Stimulated activated CD8-positive, alpha-beta memory T cell treated with anti-CD3 and anti-CD28 coated beads, Interleukin-7, amount 100 ng/mL, for 4 hours (primary cell): Measurements from ENCODE around the gene PIK3R3.
"Not testable (repeated sequence)": the region's sequence is repeated elsewhere in the genome, so short reads cannot be mapped to it uniquely, and the experiment has no call there.

Source experiments
- DNase-seq, 2 donors: peaks; one replicate each; pipeline ENCODE4 v3.0.0-alpha.2; 2020; ENCODE audit warnings: low read depth in 2 of 2

PIK3R3 gene

DNA sequence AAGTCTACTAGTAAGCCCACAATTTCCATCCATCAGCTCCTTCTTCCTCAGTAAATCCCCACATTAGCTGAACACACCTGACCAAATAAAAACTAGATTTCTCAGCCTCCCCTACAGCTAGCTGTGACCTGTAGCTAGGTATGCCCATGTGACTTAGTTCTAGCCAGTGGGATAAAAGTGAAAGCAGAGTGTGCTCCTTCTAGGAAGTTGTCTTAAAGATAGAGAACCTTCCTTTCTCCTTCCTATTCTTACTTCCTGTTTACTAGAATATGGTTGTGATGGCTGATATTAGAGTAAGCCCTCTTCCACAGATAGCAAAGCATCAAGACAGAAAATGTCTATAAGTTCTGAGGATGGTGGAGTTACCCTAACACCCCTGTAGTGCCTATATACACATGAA, 67.0 kb downstream of the PIK3R3 start:
- DNase-seq, result no peak

DNA sequence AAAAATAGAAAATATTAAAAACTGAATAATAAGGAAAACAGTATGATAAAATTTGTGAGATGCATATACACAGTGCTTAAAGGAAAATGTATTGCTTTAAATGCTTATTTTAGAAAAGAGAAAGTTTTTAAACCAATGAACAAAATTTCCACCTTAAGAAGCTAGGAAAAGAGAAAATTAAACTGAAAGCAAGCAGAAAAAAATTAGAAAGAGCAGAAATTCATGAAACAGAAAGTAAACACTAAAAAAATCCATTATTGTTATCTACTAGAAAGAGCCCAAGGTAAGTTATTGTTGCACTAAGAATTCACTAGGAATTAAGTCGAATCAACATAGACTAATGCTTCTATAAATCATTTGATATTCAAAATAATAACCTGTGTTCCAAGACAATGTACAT, 67.7 kb downstream of the PIK3R3 start:
- no peak for DNase-seq

DNA sequence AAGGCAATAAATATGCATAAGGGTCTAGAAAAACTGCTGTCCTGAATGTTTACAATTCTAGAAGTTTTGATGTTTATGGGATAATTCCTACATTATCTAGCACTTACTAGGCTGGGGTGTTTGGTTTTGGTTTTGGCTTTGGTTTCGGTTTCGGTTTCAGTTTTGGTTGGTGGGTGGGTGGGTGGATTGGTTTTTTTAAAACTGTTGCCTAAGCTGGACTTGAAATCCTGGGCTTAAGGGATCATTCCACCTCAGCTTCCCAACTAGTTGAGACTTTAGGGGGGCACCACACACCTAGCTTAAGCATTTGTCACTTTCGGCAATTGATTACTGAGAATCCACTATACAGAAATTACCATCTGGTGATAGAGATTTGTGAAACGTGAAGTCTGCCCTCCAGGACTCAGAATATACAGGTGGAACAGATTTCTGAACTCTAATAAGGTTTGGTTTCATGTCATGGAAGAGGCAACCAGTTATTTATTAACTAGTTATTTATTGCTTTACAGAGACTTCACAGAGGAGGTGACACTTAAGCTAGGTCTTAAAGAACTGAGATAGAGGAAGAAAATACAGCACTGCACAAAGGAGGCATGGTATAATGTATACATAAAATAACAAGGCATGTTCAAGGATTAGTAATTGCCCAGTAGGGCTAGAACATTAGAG, 69.6 kb downstream of the PIK3R3 start:
- peak in 1 of 2 donors; percentile 44 for DNase-seq

GRCh38 chr1:46061146-46061545, 71.3 kb downstream of the PIK3R3 start:
- no peak for DNase-seq

DNA sequence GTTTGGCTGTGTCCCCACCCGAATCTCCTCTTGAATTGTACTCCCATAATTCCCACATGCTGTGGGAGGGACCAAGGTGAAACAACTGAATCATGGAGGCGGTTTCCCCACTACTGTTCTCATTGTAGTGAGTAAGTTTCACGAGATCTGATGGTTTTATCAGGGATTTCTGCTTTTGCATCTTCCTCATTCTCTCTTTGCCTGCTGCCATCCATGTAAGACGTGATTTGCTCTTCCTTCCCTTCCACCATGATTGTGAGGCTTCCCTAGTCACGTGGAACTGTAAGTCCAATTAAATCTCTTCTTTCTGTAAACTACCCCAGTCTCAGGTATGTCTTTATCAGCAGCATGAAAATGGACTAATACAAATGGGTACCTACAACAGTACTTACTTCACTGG, 73.5 kb downstream of the PIK3R3 start:
- DNase-seq, result no peak

DNA sequence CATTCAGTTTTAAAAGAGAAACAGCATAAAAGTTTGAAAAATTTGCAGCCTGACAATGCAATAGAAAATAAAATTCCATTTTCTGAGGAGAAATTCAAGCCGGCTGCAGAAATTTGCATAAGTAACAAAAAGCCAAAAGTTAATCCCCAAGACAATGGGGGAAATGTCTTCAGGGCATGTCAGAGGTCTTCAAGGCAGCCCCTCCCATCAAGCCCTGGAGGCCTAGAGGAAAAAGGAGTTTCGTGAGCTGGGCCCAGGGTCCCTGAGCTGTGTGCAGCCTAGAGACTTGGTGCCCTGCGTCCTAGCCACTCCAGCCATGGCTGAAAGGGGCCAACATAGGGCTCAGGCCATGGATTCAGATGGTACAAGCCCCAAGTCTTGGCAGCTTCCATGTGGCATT, 74.6 kb downstream of the PIK3R3 start:
- no peak for DNase-seq

DNA sequence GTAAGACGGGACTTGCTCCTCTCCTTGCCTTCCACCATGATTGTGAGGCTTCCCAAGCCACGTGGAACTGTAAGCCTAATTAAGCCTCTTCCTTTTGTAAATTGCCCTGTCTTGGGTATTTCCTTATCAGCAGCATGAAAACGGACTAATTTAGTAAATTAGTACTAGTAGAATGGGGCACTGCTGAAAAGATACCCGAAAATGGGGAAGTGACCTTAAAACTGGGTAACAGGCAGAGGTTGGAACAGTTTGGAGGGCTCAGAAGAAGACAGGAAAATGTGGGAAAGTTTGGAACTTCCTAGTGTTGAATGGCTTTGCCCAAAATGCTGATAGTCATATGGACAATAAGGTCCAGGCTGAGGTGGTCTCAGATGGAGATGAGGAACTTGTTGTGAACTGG, 75.2 kb downstream of the PIK3R3 start:
- DNase-seq, result not testable (repeated sequence)

- DNase-seq, result no peak
These were observed 76.1 kb downstream of the PIK3R3 start for GRCh38 chr1:46056325-46056724.

GRCh38 chr1:46053734-46054133, 78.7 kb downstream of the PIK3R3 start:
- DNase-seq, result no peak

- DNase-seq, result no peak
These were observed 88.3 kb downstream of the PIK3R3 start for GRCh38 chr1:46044116-46044515.

GRCh38 chr1:46043458-46044017, 88.9 kb downstream of the PIK3R3 start:
- no peak for DNase-seq

DNA sequence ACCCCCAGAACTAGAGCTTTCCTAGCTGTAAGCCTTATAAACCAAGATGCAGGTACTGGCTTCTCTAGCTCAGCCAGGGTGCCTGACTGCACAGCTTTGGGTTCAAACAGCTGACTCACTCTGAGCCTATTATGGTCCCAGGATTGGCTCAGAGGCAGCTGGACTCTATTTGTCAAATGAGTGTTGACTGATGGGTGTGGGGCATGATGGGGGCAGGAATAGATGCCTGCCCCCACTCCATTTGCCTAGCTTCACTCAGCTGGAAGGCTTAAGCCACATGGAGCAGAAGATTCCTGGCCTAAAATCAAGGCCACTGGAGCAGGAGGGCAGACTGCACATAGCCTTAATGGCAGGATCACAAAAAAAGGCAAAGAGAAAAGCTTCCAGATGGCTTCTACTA, 90.5 kb downstream of the PIK3R3 start:
- DNase-seq, result no peak

- no peak for DNase-seq
These were observed 90.9 kb downstream of the PIK3R3 start for GRCh38 chr1:46041551-46041950.

GRCh38 chr1:46039571-46040052, 92.8 kb downstream of the PIK3R3 start:
- DNase-seq, result no peak

GRCh38 chr1:46036894-46037839, 95.3 kb downstream of the PIK3R3 start:
- peak; percentile 65 to 67 for DNase-seq

- DNase-seq, result no peak
These were observed 97.6 kb downstream of the PIK3R3 start for GRCh38 chr1:46034601-46035516.

DNA sequence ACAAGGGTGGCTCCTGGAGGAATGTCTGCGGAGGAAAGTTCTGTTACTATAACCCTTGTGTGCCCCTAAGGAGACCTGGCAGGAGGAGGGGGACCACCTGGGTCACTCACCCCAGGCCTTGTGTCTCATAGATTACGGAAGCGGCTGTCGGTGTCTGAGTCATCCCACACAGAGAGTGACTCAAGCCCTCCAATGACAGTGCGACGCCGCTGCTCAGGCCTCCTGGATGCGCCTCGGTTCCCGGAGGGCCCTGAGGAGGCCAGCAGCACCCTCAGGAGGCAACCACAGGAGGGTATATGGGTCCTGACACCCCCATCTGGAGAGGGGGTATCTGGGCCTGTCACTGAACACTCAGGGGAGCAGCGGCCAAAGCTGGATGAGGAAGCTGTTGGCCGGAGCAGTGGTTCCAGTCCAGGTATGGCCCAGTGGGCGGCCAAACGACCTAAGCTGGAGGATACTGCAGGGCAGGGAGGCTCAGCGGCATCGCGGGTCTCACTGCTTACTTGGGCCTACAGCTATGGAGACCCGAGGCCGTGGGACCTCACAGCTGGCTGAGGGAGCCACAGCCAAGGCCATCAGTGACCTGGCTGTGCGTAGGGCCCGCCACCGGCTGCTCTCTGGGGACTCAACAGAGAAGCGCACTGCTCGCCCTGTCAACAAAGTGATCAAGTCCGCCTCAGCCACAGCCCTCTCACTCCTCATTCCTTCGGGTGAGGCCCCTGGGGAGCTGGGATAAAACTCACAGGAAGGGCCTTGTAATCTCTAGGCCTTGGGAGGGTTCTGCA, 101.4 kb downstream of the PIK3R3 start:
- no peak for DNase-seq

DNA sequence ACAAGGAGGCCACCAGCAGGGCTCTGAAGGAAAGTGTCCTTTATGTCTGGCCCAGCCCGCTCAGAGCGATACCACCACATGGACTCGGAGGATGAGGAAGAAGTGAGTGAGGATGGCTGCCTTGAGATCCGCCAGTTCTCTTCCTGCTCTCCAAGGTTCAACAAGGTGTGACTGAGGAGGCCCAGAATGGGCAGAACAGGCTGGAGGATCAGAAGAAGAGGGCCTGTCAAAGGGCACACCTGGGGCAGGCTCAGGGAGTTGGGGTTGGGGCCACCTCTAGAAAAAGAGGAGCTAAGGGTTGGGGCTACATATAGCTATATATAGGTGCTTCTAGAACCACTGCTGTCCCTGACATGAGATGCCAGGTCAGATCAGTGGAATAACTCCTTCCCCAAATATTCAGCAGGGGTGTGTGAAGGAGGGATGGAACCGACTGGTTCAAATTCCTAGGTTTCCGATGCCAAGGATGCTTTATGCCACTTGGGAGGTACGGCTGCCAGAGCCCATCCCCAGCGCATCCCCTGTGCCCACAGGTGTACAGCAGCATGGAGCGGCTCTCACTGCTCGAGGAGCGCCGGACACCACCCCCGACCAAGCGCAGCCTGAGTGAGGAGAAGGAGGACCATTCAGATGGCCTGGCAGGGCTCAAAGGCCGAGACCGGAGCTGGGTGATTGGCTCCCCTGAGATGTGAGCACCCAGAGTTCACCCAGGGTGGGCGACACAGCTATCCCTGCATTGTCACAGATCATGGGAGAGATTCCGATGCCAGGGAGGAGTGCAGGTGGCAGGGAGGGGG, 102.2 kb downstream of the PIK3R3 start:
- DNase-seq, result no peak

GRCh38 chr1:46027788-46028573, 104.4 kb downstream of the PIK3R3 start:
- no peak for DNase-seq
